MM.1S (cell line): ENCODE measurements around the gene NUP50.
"Not testable (repeated sequence)": the region's sequence is repeated elsewhere in the genome, so short reads cannot be mapped to it uniquely, and the experiment has no call there.

Experiments used
- DNase-seq: peaks from one replicate; pipeline ENCODE4 v3.0.0-alpha.2; 2015
- H2AFZ ChIP-seq: fragments of 300-600 bp; sonication (generic); 2 replicates; pipeline ENCODE4 v1.6.0; 2016; ENCODE audit warnings: antibody characterized with exemption, low read length
- H3F3A ChIP-seq: fragments of 300-600 bp; sonication (generic); 2 replicates; pipeline ENCODE4 v1.6.1; 2016; ENCODE audit warnings: mild to moderate bottlenecking, antibody characterized with exemption, low read length, moderate library complexity, mixed read lengths; ENCODE audit not compliant: insufficient read depth
- H3K27ac ChIP-seq: fragments of 300-600 bp; sonication (generic); 2 replicates; pipeline ENCODE4 v1.5.1; 2016; ENCODE audit warnings: mild to moderate bottlenecking, low read length
- H3K27me3 ChIP-seq: fragments of 300-600 bp; sonication (generic); replicated peaks from 2 replicates; pipeline ENCODE4 v1.6.0; 2016; ENCODE audit warnings: low read length; ENCODE audit not compliant: insufficient read depth
- H3K36me3 ChIP-seq: fragments of 300-600 bp; sonication (generic); replicated peaks from 2 replicates; pipeline ENCODE4 v1.6.1; 2016; ENCODE audit warnings: mild to moderate bottlenecking, low read length, mixed read lengths; ENCODE audit not compliant: insufficient read depth
- H3K4me1 ChIP-seq: fragments of 300-600 bp; sonication (generic); 2 replicates; pipeline ENCODE4 v1.6.1; 2016; ENCODE audit warnings: low read length, mixed read lengths
- H3K4me2 ChIP-seq: fragments of 300-600 bp; sonication (generic); 2 replicates; pipeline ENCODE4 v1.6.0; 2016; ENCODE audit warnings: low read depth, low read length
- H3K4me3 ChIP-seq: fragments of 300-600 bp; sonication (generic); 2 replicates; pipeline ENCODE4 v1.5.1; 2016; ENCODE audit warnings: low read length, mixed read lengths
- H3K79me2 ChIP-seq: fragments of 300-600 bp; sonication (generic); 2 replicates; pipeline ENCODE4 v1.6.1; 2016; ENCODE audit warnings: mixed run types, low read length, mixed read lengths
- H3K9ac ChIP-seq: fragments of 300-600 bp; sonication (generic); 2 replicates; pipeline ENCODE4 v1.6.1; 2016; ENCODE audit warnings: low read length, mixed read lengths
- H3K9me2 ChIP-seq: fragments of 300-600 bp; sonication (generic); replicated peaks from 2 replicates; pipeline ENCODE4 v1.6.1; 2016; ENCODE audit warnings: mild to moderate bottlenecking, low read length, mixed read lengths; ENCODE audit not compliant: insufficient read depth
- H3K9me3 ChIP-seq: fragments of 300-600 bp; sonication (generic); replicated peaks from 2 replicates; pipeline ENCODE4 v1.6.1; 2016; ENCODE audit warnings: mild to moderate bottlenecking, low read length, mixed read lengths; ENCODE audit not compliant: insufficient read depth
- H4K20me1 ChIP-seq: fragments of 300-600 bp; sonication (generic); 2 replicates; pipeline ENCODE4 v1.6.1; 2016; ENCODE audit warnings: mild to moderate bottlenecking, low read length, moderate library complexity, mixed read lengths; ENCODE audit not compliant: insufficient read depth
- CTCF ChIP-seq: fragments of 300-600 bp; sonication (generic); IDR thresholded peaks from 2 replicates; pipeline ENCODE4 v1.5.1; 2016; ENCODE audit warnings: antibody characterized with exemption, low read length, mixed read lengths
- EZH2 ChIP-seq: fragments of 300-600 bp; sonication (generic); optimal IDR thresholded peaks from 2 replicates; pipeline ENCODE3; 2017; ENCODE audit warnings: low read depth, mild to moderate bottlenecking, antibody characterized with exemption, low read length, mixed read lengths
- EZH2phosphoT487 ChIP-seq: fragments of 300-600 bp; sonication (generic); IDR thresholded peaks from 2 replicates; pipeline ENCODE4 v1.6.1; 2018; ENCODE audit warnings: antibody characterized with exemption, low read length

NUP50 gene

GRCh38 chr22:45190202-45190872 is 26.6 kb downstream of the NUP50 start:
- Histone ChIP-seq H3K27ac (no peak overlapping the region), H2AFZ (no peak overlapping the region), H3K4me1 (no peaks in the 10 kb centered on the region), H4K20me1 (no peaks in the 10 kb centered on the region), H3K27me3 (no peaks in the 10 kb centered on the region), H3K79me2 (peaks cover 10% of the 10 kb centered on the region), H3K36me3 (no peaks in the 10 kb centered on the region; the same call in 1 of the 2 replicates), H3F3A (no peaks in the 10 kb centered on the region; the same call in 1 of the 2 replicates), H3K9me2 (no peaks in the 10 kb centered on the region), H3K9me3 (no peaks in the 10 kb centered on the region), H3K4me2 (no peak overlapping the region), H3K9ac (no peak overlapping the region), H3K4me3 (no peak overlapping the region)
- DNase-seq: no peak
- no peak for TF ChIP-seq CTCF
- no peak for TF ChIP-seq EZH2phosphoT487
- TF ChIP-seq EZH2: no peak

- not testable (repeated sequence) for H3K36me3 ChIP-seq, H2AFZ ChIP-seq, H3K9me2 ChIP-seq, H3K4me1 ChIP-seq, H3K9me3 ChIP-seq, H3K27me3 ChIP-seq, H3F3A ChIP-seq, H3K4me2 ChIP-seq, H3K4me3 ChIP-seq, H3K79me2 ChIP-seq, DNase-seq, H3K27ac ChIP-seq, H4K20me1 ChIP-seq, H3K9ac ChIP-seq
Measured at GRCh38 chr22:45191746-45192145, 28.0 kb downstream of the NUP50 start.

GRCh38 chr22:45192701-45193187 is 29.0 kb downstream of the NUP50 start:
- Histone ChIP-seq H3K27me3 (no peaks in the 10 kb centered on the region), H3F3A (no peaks in the 10 kb centered on the region; the same call in 1 of the 2 replicates), H3K9ac (no peak overlapping the region), H4K20me1 (no peaks in the 10 kb centered on the region), H3K9me3 (no peaks in the 10 kb centered on the region), H3K4me2 (no peak overlapping the region), H3K79me2 (no peaks in the 10 kb centered on the region), H3K9me2 (no peaks in the 10 kb centered on the region), H2AFZ (no peak overlapping the region), H3K4me1 (no peaks in the 10 kb centered on the region), H3K27ac (no peak overlapping the region), H3K4me3 (no peak overlapping the region), H3K36me3 (no peaks in the 10 kb centered on the region)
- DNase-seq: no peak
- no peak for TF ChIP-seq EZH2phosphoT487
- TF ChIP-seq EZH2: no peak
- no peak for TF ChIP-seq CTCF

- no peaks in the 10 kb centered on the region; the same call in 1 of the 2 replicates for H3F3A ChIP-seq
- no peaks in the 10 kb centered on the region for H3K4me1 ChIP-seq
- H3K27ac ChIP-seq: no peak overlapping the region
- H2AFZ ChIP-seq: no peak overlapping the region
- H3K36me3 ChIP-seq: no peaks in the 10 kb centered on the region
- H4K20me1 ChIP-seq: no peaks in the 10 kb centered on the region
- H3K4me2 ChIP-seq: no peak overlapping the region
- no peak overlapping the region for H3K4me3 ChIP-seq
- H3K9ac ChIP-seq: no peak overlapping the region
- H3K79me2 ChIP-seq: no peaks in the 10 kb centered on the region
- TF ChIP-seq EZH2phosphoT487 (no peak), CTCF (no peak), EZH2 (no peak)
- no peaks in the 10 kb centered on the region for H3K9me3 ChIP-seq
- no peak for DNase-seq
- no peaks in the 10 kb centered on the region for H3K9me2 ChIP-seq
- H3K27me3 ChIP-seq: no peaks in the 10 kb centered on the region
Measured at GRCh38 chr22:45194686-45195085, 31.0 kb downstream of the NUP50 start.
